Mucosa of stomach (tissue), 1 donor: ENCODE results near the gene TMEM127.

Experiments used
- H3K27me3 ChIP-seq: one replicate; pipeline ENCODE4 v1.7.0; 2013; ENCODE audit warnings: mild to moderate bottlenecking, low read length; ENCODE audit not compliant: control insufficient read depth, insufficient read depth
- H3K36me3 ChIP-seq: one replicate; pipeline ENCODE4 v1.7.0; 2013; ENCODE audit warnings: low read length; ENCODE audit not compliant: control insufficient read depth, insufficient read depth
- H3K4me1 ChIP-seq: one replicate; pipeline ENCODE4 v1.7.0; 2013; ENCODE audit warnings: mild to moderate bottlenecking, low read length; ENCODE audit not compliant: control insufficient read depth, insufficient read depth
- H3K4me3 ChIP-seq: one replicate; pipeline ENCODE4 v1.7.0; 2013; ENCODE audit warnings: low read length
- H3K9ac ChIP-seq: one replicate; pipeline ENCODE4 v1.7.0; 2013; ENCODE audit warnings: mild to moderate bottlenecking, low read length, moderate library complexity
- H3K9me3 ChIP-seq: one replicate; pipeline ENCODE4 v1.7.0; 2013; ENCODE audit warnings: mild to moderate bottlenecking, low read length, moderate library complexity; ENCODE audit not compliant: control insufficient read depth
- donor health status: Pancreatic carcinoma.

TMEM127 gene

GRCh38 chr2:96287273-96287856 is 21.6 kb upstream of the TMEM127 start:
- H3K9me3 ChIP-seq: no peaks in the 10 kb centered on the region
- H3K36me3 ChIP-seq: peaks cover 39% of the 10 kb centered on the region
- no peak overlapping the region for H3K4me3 ChIP-seq
- no peak overlapping the region for H3K9ac ChIP-seq
- no peaks in the 10 kb centered on the region for H3K27me3 ChIP-seq
- no peaks in the 10 kb centered on the region for H3K4me1 ChIP-seq

GRCh38 chr2:96276787-96277499 is 11.1 kb upstream of the TMEM127 start:
- Histone ChIP-seq H3K9me3 (no peaks in the 10 kb centered on the region), H3K27me3 (no peaks in the 10 kb centered on the region), H3K36me3 (peaks cover 21% of the 10 kb centered on the region), H3K4me3 (no peak overlapping the region), H3K4me1 (no peaks in the 10 kb centered on the region), H3K9ac (no peak overlapping the region)

GRCh38 chr2:96274355-96275056 is 8.7 kb upstream of the TMEM127 start:
- no peaks in the 10 kb centered on the region for H3K4me1 ChIP-seq
- no peaks in the 10 kb centered on the region for H3K9me3 ChIP-seq
- no peak overlapping the region for H3K9ac ChIP-seq
- H3K4me3 ChIP-seq: no peak overlapping the region
- peaks cover 21% of the 10 kb centered on the region for H3K36me3 ChIP-seq
- H3K27me3 ChIP-seq: no peaks in the 10 kb centered on the region

DNA sequence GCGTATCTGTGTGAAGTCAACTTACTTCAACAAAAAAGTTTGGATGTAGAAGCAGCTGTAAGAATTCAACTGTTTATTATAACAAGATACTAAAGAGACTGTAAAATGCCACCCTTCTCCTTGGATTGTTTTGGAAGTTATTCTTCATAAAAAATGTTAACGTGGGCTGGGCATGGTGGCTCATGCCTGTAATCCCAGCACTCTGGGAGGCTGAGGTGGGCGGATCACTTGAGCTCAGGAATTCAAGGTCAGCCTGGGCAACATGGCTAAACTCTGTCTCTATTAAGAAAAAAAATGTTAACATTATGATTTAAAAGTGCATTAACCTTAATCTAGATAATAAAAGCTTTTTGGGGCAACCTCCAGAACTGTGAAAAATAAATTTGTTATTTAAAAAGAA is 8.0 kb upstream of the TMEM127 start:
- no peaks in the 10 kb centered on the region for H3K4me1 ChIP-seq
- H3K9ac ChIP-seq: no peak overlapping the region
- H3K27me3 ChIP-seq: no peaks in the 10 kb centered on the region
- no peaks in the 10 kb centered on the region for H3K9me3 ChIP-seq
- H3K4me3 ChIP-seq: no peak overlapping the region
- H3K36me3 ChIP-seq: peaks cover 24% of the 10 kb centered on the region

DNA sequence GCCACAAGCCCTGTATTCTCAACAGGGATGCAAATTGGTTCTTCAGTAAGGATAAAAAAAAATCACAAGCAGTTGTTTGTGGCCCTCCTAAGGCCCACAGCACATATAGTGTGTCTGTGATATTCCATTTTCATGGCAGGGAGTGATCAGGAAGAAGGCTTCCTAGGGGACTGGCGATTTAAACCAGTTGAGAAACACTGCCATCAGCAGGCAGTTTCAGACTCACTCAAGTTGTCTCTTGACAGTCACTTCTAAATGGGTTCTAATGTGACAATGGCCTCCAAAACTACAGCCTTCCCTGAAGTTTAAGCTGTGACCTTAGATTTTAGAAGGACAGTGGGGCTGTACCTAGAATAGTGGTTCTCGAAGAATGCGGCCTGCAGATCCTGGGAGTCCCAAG is 6.2 kb upstream of the TMEM127 start:
- H3K4me1 ChIP-seq: peaks cover 6% of the 10 kb centered on the region
- no peak overlapping the region for H3K9ac ChIP-seq
- H3K27me3 ChIP-seq: no peaks in the 10 kb centered on the region
- H3K4me3 ChIP-seq: no peak overlapping the region
- H3K9me3 ChIP-seq: no peaks in the 10 kb centered on the region
- H3K36me3 ChIP-seq: peaks cover 8% of the 10 kb centered on the region

DNA sequence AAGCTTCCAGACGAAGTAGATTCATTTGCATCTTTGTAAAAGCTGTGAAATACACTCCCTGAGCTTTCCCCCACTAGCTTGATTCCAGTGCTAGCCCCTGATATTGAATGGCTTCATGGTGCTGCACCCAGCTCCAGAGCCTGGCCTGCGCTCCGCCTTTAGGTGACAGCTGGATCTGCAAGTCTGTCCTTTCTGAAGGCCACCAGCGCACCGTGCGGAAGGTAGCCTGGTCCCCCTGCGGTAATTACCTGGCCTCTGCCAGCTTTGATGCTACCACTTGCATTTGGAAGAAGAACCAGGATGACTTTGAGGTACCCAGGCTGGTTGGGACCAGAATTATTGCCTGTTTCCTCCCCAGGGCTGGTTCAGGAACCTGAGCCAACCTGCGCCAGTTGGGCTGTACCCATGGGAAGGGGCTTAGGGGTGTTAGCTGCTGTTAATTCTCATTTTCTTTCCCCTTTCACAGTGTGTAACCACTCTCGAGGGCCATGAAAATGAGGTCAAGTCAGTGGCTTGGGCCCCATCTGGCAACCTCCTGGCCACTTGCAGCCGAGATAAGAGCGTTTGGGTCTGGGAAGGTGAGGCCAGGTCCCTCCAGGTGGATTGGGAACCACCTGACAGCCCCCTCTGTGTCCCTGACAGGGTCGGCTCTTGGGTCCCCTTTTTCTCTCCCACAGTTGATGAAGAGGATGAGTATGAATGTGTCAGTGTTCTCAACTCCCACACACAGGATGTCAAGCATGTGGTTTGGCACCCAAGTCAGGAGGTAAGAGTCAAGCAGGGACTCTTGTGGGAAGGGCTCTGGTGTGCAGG is 1.6 kb upstream of the TMEM127 start:
- Histone ChIP-seq H3K4me1 (peaks cover 23% of the 10 kb centered on the region), H3K9me3 (no peaks in the 10 kb centered on the region), H3K9ac (peak overlapping the region; percentile 78), H3K36me3 (peaks cover 8% of the 10 kb centered on the region), H3K4me3 (no peak overlapping the region), H3K27me3 (no peaks in the 10 kb centered on the region)

DNA sequence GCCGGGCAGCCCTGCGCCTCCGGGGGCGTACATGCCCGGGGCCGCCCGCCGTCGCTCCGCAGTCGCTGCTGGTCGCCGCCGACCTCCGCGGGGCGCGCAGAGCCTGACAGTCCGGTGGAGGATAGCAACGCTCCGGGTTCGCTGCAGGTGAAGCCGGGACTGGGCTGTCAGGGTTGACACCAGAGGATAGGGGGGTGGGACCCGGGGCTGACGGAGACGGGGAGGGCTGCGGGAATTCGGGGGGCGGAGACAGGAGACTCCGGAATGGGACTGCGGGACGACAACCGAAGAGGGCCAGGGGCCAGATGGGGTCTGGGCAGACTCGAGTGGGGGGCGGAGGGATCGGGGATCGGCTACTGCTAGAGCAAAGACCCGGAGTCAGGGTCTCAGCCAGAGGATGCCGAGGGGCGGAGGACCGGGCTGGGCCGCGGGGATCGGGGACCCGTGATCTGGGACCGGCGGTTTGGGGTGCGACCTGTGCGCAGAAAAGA is 403 bp downstream of the TMEM127 start:
- peaks cover 8% of the 10 kb centered on the region for H3K36me3 ChIP-seq
- peak overlapping the region; percentile 73 for H3K4me3 ChIP-seq
- H3K27me3 ChIP-seq: no peaks in the 10 kb centered on the region
- H3K9ac ChIP-seq: peak overlapping the region; percentile 93
- peaks cover 43% of the 10 kb centered on the region for H3K4me1 ChIP-seq
- H3K9me3 ChIP-seq: no peaks in the 10 kb centered on the region

GRCh38 chr2:96264656-96265348 is 995 bp downstream of the TMEM127 start:
- H3K4me1 ChIP-seq: peaks cover 49% of the 10 kb centered on the region
- peak overlapping the region; percentile 73 for H3K4me3 ChIP-seq
- no peaks in the 10 kb centered on the region for H3K9me3 ChIP-seq
- peaks cover 8% of the 10 kb centered on the region for H3K36me3 ChIP-seq
- peak overlapping the region; percentile 93 for H3K9ac ChIP-seq
- no peaks in the 10 kb centered on the region for H3K27me3 ChIP-seq

DNA sequence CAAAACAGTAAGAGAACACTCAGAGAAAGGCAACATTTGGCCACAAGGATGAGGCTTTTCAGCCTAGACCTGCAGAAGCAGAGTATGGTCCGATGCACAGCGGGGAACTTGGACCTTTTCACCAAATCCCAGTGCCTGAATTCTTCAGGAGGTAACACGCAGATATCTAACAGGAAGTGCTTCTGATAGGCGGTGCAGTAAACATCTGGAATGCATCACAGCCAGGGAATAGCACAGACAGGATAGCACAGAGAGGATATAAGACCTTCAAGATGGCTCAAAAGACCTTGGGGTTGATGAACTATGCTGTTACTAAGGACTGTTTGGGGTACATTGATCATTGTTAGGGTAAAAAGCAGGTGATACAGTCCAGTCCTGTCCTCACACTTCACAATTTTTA is 1.7 kb downstream of the TMEM127 start:
- Histone ChIP-seq H3K9me3 (no peaks in the 10 kb centered on the region), H3K27me3 (no peaks in the 10 kb centered on the region), H3K36me3 (peaks cover 4% of the 10 kb centered on the region), H3K4me3 (no peak overlapping the region), H3K4me1 (peaks cover 56% of the 10 kb centered on the region), H3K9ac (no peak overlapping the region)

DNA sequence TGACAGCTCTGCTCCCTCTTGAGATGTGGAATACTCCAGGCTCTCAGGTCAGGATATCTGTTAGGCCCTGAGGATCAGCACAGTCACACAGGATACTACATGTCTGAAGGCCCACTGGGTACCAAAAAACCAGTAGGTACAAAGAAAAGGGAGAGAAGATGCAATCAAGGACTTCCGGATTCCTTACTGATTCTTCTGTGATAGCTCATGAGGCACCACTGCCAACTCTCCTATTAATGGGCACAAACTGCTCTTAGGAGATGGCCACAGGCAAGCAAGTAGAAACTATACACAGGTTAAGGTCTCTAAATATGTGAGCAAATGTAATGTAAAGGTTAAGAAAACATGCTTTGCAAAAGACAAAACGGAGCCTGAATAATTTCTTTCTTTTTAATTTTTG is 3.5 kb downstream of the TMEM127 start:
- Histone ChIP-seq H3K9ac (no peak overlapping the region), H3K36me3 (peaks cover 5% of the 10 kb centered on the region), H3K27me3 (no peaks in the 10 kb centered on the region), H3K4me3 (no peak overlapping the region), H3K4me1 (peaks cover 65% of the 10 kb centered on the region), H3K9me3 (no peaks in the 10 kb centered on the region)

DNA sequence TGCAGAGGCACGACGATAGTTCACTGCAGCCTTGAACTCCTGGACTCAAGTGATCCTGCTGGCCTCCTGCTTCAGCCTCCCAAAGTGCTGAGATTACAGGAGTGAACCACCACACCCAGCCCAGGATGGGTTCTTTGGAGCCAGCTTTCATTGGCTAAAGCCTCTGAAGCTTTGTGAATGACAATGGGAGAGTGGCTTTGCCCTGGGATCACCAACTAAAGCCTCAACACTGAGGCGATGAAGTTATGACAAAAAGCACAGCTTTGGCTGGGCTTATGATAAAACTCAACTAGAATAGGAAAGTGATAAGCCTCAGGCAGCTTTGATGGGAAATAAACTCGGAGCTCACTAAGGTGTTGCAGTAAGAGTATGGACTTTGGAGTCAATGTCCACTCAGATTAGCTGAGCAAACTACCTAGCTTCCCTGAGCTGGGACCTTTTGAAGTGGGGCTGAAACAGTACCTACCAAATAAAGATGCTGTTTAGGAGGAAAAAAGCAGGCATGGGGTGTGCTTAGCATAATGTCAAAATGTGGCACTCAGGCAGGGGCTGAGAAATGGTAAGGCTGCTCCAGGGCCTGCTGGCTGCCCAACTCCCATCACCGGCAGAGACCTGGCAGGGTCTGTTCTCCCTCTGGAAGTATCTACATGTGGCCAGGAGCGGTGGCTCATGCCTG is 4.3 kb downstream of the TMEM127 start:
- peaks cover 5% of the 10 kb centered on the region for H3K36me3 ChIP-seq
- H3K27me3 ChIP-seq: no peaks in the 10 kb centered on the region
- H3K9ac ChIP-seq: peak overlapping the region; percentile 58
- no peak overlapping the region for H3K4me3 ChIP-seq
- no peaks in the 10 kb centered on the region for H3K9me3 ChIP-seq
- peaks cover 60% of the 10 kb centered on the region for H3K4me1 ChIP-seq
